HG03159 (cell line): Measurements from ENCODE around the gene AP4M1.

Experiments used
- ATAC-seq: cut with Tn5 transposase; IDR thresholded peaks from one replicate; pipeline ENCODE4 v1.9.1; 2021; ENCODE audit warnings: mild to moderate bottlenecking, moderate library complexity; ENCODE audit not compliant: unreplicated experiment

AP4M1 gene, protein sequence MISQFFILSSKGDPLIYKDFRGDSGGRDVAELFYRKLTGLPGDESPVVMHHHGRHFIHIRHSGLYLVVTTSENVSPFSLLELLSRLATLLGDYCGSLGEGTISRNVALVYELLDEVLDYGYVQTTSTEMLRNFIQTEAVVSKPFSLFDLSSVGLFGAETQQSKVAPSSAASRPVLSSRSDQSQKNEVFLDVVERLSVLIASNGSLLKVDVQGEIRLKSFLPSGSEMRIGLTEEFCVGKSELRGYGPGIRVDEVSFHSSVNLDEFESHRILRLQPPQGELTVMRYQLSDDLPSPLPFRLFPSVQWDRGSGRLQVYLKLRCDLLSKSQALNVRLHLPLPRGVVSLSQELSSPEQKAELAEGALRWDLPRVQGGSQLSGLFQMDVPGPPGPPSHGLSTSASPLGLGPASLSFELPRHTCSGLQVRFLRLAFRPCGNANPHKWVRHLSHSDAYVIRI

DNA sequence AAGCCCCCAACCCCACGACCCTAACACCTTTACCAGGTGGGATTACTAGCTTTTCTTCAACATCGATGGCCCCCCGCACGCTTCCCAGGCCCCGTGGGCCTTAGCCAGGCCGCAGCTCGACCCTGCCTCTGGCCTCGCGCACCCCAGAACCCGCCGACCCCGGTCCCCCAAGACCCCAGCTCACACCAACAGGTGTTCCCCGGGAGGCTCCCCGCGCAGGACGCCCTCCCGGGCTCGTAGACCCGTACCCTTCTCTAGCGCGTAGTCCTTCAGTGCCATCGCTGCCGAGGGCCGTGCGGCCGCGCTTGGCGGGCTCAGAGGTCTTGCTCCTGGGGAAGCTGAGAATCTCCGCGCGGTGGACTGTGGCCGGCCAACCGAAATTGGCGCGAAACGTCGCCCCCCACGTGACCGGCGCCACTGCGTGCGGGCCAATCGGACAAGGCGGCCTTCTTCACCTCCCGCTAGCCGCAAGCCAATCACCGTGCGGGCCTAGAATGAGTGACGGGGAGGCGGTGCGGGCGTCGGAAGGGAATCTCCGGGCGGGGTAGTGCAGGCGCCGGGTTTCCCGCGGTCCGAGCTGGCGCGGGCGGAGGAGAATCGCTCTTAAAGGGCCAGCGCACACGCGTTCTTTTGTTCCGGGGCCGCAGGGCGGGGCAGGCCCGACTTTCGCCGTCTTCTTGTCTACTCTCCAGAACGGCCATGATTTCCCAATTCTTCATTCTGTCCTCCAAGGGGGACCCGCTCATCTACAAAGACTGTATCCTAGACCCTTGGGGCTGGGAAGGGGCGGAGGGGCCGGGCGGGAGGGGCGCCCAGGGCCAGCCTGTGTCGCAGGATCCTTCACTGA lies at the start of gene AP4M1, which contains the start of gene MCM7:
AP4M1 (plus strand) TSS at position 628 of the 847 bp plus-strand sequence; CDS start at position 700, 72 bp downstream.
MCM7 (minus strand) TSS at position 382 of the 847 bp plus-strand sequence; CDS start at position 279, 103 bp downstream.
- peak; percentile 78 for ATAC-seq

DNA sequence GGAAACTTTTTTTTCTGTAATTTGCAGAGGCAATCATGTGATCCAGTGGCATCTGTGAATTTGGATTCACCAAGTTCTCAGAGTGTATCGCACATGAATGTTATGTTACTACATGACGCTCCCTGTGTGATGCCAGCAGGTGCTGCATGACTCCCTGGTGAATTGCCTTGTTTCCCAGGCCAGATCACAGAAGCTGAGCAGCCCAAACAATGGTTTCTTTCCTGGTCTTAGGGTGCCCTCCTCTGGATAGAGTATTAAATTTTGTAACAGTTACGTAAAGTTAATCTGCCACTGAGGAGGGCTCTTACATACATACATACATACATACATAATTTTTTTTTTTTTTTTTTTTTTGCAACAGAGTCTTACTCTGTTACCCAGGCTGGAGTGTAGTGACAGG lies 48.2 kb upstream of the AP4M1 start:
- ATAC-seq = no peak

DNA sequence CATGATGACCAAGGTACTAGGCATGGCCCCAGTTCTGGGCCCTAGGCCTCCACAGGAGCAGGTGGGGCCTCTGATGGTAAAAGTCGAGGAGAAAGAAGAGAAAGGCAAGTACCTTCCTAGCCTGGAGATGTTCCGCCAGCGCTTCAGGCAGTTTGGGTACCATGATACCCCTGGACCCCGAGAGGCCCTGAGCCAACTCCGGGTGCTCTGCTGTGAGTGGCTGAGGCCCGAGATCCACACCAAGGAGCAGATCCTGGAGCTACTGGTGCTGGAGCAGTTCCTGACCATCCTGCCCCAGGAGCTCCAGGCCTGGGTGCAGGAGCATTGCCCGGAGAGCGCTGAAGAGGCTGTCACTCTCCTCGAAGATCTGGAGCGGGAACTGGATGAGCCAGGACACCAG lies 44.4 kb upstream of the AP4M1 start:
- ATAC-seq = no peak

DNA sequence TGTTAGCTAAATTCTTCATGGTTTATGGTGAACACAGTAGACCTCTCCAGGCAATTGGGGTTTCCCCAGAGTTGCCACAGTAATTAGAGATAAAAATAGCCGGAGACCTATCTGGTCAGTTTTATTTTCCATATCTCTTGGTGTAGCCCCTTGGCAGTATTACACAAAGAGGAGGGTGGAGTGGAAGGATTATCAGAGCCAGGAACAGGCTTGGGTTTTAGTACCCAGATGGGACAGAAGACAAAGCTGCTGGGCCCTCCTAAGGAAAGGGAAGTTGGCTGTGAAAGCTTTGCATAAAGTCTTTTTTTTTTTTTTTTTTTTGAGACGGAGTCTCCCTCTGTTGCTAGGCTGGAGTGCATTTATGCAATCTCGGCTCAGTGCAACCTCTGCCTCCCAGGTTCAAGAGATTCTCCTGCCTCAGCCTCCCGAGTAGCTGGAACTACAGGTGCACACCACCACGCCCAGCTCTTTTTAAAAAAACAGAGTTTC lies 42.1 kb upstream of the AP4M1 start:
- ATAC-seq = no peak

DNA sequence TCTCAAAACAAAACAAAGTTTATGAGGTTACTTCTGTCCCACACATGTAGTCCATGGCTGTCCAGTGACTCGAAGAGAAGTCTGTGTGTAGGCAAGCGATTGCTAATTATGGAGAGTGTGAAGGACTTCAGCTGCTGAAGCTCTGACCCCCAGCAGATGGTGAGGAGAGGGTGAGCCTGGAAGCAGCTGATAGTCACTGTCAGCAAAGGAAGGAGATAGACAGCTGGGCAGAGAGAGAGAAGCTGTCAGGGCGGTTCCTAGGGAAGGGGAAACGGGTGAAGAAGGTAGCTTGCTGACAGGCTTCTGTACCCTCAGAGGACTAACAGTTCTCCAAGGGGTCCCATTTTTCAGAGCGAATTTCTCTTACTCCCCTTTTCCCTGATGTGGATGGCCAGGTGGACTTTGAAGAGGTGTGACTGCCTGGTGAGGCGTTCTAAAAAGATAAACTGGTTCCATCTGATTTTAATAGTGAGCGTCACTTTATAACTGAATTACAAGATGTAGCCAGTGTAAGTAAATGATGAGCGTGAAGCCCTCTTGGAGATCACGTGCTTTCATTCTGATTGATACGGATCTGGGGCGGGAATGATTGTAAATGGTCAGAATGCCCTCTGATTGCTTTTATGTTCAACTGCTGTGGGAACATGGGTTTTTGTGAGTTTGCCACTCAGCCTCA lies 39.8 kb upstream of the AP4M1 start:
- no peak for ATAC-seq

DNA sequence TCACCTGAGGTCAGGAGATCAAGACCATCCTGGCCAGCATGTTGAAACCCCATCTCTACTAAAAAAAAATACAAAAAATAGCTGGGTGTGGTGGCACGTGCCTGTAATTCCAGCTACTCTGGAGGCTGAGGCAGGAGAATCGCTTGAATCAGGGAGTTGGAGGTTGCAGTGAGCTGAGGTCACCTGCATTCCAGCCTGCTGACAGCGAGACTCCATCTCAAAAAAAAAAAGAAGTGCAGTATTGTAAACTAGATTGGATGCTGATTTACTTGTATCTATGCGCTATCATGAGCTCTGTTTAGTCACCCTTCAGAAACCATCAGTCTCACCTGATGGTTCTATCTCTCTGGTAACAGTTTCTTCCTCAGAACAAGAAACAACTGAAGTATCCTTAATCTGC lies 38.1 kb upstream of the AP4M1 start:
- no peak for ATAC-seq

DNA sequence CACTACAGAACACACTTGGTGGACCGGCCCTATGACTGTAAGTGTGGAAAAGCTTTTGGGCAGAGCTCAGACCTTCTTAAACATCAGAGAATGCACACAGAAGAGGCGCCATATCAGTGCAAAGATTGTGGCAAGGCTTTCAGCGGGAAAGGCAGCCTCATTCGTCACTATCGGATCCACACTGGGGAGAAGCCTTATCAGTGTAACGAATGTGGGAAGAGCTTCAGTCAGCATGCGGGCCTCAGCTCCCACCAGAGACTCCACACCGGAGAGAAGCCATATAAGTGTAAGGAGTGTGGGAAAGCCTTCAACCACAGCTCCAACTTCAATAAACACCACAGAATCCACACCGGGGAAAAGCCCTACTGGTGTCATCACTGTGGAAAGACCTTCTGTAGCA lies 37.3 kb upstream of the AP4M1 start:
- ATAC-seq = no peak

DNA sequence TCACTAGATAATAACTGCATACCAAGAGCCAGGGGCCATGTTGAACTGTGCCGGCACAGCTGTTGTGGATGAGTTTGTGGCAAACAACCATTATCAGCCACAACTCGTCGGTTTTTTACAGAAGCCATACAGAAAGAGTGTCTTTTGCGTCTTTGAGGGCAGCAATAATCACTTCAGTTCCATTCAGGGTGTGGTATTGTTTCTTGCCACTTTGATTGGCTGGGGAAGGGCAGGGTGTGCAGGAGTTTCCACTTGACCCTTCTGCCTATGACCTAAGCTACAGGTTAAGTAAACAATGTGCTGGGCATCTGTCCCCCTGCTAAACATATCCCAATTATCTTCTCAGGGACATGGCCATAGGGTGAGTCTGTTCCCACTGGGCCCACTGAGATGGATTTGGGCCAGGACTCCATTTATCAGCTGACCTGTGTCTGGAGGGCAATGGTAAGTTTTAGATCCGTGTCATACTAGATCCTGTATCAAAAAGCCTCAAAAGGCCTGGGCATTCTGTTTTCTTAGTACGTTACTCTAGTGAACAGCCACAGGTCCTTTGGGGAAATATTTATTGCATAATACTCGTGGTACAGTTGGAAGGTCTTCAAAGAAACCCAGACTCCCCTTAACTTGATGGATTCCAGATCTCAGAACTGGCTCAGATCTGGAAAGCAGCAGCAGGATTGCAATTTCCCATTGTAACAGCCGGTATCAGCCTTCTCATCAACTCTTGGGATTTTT lies 35.8 kb upstream of the AP4M1 start:
- no peak for ATAC-seq

DNA sequence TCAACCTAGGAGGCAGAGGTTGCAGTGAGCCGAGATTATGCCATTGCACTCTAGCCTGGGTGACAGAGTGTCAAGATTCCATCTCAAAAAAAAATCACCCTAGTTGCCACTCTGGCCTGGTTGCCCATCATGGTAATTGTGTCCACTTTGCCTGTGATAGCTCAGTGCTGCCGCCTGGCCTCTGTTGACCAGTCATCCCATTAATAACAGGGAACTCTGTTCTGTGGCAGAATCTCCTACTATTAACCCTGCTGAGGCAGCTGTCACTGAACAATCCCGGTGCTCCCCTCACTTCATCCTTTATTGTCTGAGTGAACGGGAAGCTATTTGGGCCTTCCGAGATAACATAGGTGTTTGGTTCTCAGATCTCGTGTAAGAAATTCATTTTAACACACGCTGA lies 34.5 kb upstream of the AP4M1 start:
- no peak for ATAC-seq

DNA sequence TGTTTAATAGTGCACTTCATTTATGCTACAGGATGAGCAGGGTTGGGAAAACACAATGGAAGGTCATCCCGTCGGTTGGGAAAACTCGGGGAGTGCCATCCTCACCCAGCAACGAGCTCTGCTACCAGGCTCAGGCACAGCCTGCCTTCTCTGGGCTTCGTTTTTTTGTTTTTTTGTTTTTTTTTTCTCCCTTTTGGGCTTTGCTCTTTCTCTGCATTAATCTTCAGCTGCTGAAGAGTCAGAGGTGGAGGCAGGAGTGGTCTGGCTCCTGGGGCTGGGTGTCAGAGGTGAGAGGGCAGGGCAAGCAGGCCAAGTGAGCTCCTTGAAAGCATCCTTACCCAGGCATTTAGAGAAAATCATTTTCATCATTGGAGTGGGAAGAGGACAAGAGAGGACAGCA lies 31.5 kb upstream of the AP4M1 start:
- ATAC-seq = no peak

DNA sequence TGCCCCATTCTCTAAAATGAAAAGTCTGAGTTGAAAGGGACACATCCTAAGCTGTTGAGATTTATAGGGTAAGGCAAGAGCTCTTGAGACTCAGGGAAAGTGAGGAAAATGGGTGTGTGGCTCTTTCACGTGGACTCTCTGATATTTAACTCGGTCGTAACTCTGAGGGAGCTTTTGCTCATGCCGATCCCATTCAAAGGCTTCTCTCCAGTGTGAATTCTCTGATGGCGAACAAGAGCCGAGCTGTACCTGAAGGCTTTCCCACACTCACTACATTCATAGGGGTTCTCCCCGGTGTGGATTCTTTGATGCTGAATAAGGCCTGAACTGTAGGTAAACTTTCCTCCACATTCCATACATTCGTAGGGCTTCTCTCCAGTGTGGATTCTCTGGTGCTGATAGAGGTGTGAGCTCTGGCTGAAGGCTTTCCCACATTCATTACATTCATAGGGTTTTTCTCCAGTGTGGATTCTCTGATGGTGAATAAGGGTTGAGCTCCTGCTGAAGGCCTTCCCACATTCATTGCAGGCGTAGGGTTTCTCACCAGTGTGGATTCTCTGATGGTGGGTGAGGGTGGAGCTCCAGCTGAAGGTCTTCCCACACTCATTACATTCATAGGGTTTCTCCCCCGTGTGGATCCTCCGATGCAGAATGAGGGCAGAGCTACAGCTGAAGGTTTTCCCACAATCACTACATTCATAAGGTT lies 30.3 kb upstream of the AP4M1 start:
- no peak for ATAC-seq

DNA sequence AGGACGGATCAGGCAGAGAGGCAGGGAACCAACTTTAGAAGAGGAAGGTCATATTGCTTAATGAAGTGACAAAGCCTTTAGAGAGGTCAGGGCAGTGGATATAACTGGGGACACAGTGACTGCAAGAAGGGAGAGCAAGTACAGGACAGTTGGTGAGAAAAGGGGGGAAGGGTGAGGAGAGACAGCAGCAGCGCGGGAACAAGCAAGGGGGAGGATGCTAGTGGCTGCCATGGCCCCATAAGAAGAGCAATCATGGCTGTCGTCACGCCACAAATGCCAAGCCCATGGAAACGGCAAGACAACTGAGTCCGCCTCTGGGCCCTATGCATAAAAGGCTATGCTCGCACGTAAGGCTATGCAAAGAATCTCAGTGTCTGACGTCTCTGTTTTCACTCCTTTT lies 29.0 kb upstream of the AP4M1 start:
- no peak for ATAC-seq

DNA sequence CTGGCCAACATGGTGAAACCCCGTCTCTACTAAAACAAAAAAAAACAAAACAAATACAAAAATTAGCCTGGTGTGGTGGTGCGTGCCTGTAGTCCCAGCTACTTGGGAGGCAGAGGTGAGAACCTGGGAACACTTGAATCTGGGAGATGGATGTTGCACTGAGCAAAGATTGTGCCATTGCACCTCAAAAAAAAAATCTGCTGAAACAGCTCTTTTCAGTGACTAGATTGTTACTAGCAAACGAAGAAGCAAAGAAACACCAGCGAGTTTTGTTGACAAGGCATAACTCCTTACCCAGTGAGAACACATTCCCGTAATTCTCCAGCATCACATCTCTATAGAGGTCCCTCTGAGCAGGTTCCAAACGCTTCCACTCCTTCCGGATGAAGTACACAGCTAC lies 26.6 kb upstream of the AP4M1 start:
- ATAC-seq = no peak

DNA sequence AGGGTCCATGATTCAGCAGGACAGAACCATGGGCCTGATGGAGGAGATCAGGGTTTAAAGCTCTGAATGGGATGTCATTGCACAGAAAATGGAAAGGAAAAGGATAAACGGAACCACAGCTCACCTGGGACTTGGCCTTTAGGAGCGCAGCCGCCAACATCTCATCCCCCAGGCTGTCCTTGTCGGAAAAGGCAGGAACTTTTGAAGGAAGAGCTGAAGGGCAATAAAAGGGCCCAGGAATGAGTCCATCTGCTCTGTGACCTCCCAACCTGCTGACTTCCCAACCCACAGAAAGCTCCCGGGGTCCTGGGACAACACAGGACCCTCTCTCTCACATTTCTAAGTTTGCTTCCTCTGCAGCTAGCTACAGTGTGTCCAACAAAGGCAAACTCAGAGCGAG lies 26.0 kb upstream of the AP4M1 start:
- ATAC-seq = no peak

DNA sequence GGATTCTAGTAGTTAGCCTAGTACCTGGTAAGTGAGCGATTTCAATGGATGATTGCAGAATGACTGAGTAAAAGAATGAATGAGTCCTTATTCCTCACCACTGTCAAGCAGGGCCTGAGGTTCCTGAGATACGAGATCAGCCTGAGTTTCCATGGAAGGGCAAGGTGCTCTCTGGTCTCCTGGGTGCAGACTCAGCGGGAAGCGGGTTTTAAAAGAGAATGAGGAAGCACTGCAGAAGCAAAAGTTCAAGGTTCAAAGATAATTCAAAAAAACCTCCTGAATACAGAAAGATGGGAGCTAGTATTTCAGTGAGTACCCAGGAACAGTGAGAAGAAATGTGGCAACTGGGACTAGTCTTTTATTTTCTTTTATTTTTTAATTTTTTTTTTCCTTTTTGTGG lies 24.2 kb upstream of the AP4M1 start:
- ATAC-seq = no peak

DNA sequence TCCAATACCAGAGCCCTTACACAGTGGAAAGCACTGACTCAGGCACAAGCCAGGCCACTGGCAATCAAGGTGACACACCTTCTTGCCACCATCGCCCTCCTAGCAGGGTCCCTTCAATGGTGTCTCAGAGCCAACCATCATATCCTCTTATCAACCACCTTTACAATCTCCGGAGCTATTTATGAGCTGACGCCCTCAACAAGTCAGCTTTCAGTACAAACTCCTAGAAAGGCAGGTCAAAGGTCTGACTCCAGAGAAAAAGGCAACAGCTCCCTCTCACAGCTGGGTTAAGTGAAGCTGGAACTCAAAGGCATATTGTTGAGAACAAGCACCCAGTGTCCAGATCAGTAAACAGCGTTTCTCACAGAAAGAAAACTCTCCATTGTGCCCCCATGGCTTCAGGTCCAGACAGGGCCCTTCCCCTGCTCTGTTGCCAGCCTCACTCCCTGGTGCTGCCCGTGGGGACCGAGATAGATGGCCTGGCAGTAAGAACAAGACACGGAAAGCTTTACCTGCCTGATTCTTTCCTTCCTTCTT lies 22.4 kb upstream of the AP4M1 start:
- ATAC-seq = no peak

DNA sequence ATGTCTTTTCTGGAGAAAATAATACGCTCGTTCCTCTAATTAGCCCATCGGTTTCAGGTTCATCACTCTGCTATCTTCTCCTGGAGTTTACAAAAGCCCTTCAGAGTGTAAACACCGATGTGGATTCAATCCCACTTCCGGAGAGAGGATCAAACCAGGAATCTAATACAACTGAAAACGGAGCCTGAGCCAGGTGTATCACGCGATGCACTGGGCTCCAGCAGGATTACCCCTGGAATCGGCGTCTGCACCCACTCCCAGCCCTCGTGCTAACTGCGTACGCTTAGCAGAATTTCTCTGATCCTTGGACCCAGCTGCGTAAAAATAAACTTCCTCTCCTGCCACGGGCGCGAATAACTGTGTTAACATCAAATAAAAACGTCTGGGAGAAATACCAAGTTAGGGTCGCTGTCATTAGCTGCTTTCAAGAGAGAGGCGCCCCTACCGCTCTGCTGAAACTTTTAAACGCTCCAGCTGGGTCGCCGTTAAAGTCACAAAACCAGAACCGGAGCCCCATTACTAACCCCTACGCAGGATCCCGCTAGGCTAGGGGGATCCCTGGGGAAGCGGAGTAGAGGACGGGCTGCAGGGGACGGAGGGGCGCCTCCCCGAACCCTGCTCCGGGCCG lies 20.4 kb upstream of the AP4M1 start:
- ATAC-seq = peak; percentile 4

DNA sequence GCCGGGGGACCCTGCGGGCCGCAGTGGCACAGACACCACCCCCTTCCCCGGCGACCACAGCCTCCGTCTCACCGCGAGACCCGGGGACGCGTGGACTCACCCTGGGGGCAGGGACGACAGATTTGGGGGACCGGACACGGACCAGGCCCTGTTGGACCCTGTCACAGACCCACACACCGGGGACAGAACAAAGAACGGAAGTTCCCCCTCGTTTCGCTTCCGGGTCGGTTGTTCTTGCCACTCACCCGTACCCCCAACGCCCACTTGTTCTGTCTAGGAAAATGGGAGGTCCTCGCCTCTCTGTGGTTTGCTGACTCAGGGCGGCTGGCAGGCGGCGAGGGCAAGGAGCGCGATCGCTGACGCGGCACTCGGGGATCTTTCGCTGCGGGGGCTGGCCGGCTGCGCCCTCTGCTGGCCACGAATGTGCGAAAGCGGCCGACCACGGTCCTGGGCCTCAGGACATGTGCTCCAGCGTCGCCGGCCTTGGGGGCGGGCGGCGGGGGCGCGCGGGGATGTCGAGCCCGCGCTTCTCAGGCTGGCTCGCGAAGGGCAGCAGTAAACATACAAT lies 19.8 kb upstream of the AP4M1 start, which contains the start of gene ZNF3:
ZNF3 (minus strand) TSS at position 189 of the 568 bp plus-strand sequence. CDS start 4,366 bp downstream, outside the sequence.
- ATAC-seq = peak; percentile 74

DNA sequence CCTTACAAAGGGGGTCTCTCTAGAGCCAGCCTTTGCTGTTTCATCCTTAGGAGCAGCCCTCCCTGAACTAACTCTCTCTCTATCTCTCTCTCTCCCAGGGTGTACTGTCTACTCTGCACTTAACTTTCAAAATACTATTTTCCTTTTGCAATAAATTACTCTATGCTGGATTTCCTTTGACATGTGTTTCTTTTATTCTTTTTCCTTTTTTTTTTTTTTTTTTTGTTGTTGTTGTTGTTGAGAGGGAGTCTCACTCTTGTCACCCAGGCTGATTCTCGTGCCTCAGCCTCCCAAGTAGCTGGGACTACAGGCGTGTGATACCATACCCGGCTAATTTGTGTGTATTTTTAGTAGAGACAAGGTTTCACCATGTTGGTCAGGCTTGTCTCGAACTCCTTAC lies 18.5 kb upstream of the AP4M1 start:
- ATAC-seq = no peak
